Measurements from ENCODE around the gene TBC1D22B.

DNA sequence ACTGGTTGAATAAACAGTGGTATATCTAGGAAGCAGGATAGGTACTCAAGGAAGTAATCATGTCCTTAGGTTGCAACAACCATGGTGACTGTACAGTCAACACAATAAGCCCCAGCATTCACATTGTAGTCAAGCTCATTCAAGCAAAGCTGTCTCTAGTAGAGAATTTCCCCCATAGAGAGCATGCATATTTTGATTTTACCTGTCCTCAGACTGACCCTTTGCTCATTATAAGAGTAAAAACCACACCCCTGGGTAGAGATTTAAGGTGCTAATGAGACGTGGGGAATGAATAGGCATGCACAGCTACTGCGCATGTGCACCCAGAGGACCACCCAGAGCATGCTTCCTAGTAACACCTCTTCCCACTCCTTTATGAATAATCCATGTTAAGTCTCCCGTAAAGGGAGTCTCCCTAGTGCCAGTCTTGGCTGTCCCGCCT lies 90.1 kb downstream of the TBC1D22B start:
- TF ChIP-seq, protein P1, sequence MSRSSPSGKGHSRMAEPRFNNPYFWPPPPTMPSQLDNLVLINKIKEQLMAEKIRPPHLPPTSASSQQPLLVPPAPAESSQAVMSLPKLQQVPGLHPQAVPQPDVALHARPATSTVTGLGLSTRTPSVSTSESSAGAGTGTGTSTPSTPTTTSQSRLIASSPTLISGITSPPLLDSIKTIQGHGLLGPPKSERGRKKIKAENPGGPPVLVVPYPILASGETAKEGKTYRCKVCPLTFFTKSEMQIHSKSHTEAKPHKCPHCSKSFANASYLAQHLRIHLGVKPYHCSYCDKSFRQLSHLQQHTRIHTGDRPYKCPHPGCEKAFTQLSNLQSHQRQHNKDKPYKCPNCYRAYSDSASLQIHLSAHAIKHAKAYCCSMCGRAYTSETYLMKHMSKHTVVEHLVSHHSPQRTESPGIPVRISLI (CRISPR knock-in tag; IDR thresholded peaks at IDR 0.05; ENCODE audit: borderline replicate concordance) = no peak
- no peak for TF ChIP-seq POLR2A (IDR thresholded peaks at IDR 0.05; ENCODE audit: insufficient read depth in 1 of 2, low read depth in 2 of 2, low read length in 2 of 2)
- no peak for TF ChIP-seq JDP2 (CRISPR knock-in tag; IDR thresholded peaks at IDR 0.05; ENCODE audit: borderline replicate concordance)
- no peak for TF ChIP-seq PHB2 (IDR thresholded peaks at IDR 0.05; ENCODE audit: partially characterized antibody)
- TF ChIP-seq ZFP90 (CRISPR knock-in tag; IDR thresholded peaks at IDR 0.05; ENCODE audit: borderline replicate concordance) = no peak
- TF ChIP-seq PRPF4 (IDR thresholded peaks at IDR 0.05; ENCODE audit: low read depth, low read length, poor library complexity, severe bottlenecking) = no peak
- no peak for TF ChIP-seq ZBTB8A (CRISPR knock-in tag; IDR thresholded peaks at IDR 0.05; ENCODE audit: borderline replicate concordance, low read depth)
- TF ChIP-seq, protein P2, sequence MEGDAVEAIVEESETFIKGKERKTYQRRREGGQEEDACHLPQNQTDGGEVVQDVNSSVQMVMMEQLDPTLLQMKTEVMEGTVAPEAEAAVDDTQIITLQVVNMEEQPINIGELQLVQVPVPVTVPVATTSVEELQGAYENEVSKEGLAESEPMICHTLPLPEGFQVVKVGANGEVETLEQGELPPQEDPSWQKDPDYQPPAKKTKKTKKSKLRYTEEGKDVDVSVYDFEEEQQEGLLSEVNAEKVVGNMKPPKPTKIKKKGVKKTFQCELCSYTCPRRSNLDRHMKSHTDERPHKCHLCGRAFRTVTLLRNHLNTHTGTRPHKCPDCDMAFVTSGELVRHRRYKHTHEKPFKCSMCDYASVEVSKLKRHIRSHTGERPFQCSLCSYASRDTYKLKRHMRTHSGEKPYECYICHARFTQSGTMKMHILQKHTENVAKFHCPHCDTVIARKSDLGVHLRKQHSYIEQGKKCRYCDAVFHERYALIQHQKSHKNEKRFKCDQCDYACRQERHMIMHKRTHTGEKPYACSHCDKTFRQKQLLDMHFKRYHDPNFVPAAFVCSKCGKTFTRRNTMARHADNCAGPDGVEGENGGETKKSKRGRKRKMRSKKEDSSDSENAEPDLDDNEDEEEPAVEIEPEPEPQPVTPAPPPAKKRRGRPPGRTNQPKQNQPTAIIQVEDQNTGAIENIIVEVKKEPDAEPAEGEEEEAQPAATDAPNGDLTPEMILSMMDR (CRISPR knock-in tag; IDR thresholded peaks at IDR 0.05) = no peak

Measured in HepG2 (cell line).